GM23338 (cell line): ENCODE data around the gene ATP5PD. TPM values are rescaled to one million over a fixed set of nuclear protein-coding genes. Genes with fewer than 3 reads are reported as not detected.
A peak's percentile ranks its signal among the peaks of the same experiment; 100 is the strongest.

Experiments
- ATAC-seq: fragments of 200-7000 bp; cut with Tn5 transposase; 3 replicates; pipeline ENCODE4 v1.9.1; 2020
- DNase-seq: peaks from one replicate; pipeline ENCODE4 v3.0.0-alpha.2; 2015; ENCODE audit warnings: low spot score
- H2AFZ ChIP-seq: fragments of 200-600 bp; sonication (generic); 2 replicates; pipeline ENCODE4 v1.8.0; 2016; ENCODE audit warnings: antibody characterized with exemption, mild to moderate bottlenecking, moderate library complexity
- H3F3A ChIP-seq: fragments of 200-600 bp; sonication (generic); replicated peaks from 2 replicates; pipeline ENCODE4 v1.8.0; 2017; ENCODE audit warnings: antibody characterized with exemption, mixed run types, low read depth
- H3K27ac ChIP-seq: fragments of 200-600 bp; sonication (generic); 2 replicates; pipeline ENCODE4 v1.6.1; 2016; ENCODE audit warnings: low read depth
- H3K27me3 ChIP-seq: fragments of 200-600 bp; sonication (generic); 2 replicates; pipeline ENCODE4 v1.8.0; 2016; ENCODE audit warnings: mild to moderate bottlenecking, mixed run types, moderate library complexity; ENCODE audit not compliant: insufficient read depth
- H3K36me3 ChIP-seq: fragments of 200-600 bp; sonication (generic); 2 replicates; pipeline ENCODE4 v1.8.0; 2016; ENCODE audit warnings: mild to moderate bottlenecking; ENCODE audit not compliant: insufficient read depth
- H3K4me1 ChIP-seq: fragments of 200-600 bp; sonication (generic); 2 replicates; pipeline ENCODE4 v1.8.0; 2016; ENCODE audit warnings: mild to moderate bottlenecking, moderate library complexity; ENCODE audit not compliant: insufficient read depth
- H3K4me2 ChIP-seq: fragments of 200-600 bp; sonication (generic); 2 replicates; pipeline ENCODE4 v1.7.1; 2017; ENCODE audit warnings: mixed run types
- H3K4me3 ChIP-seq: fragments of 200-600 bp; sonication (generic); 2 replicates; pipeline ENCODE4 v1.6.1; 2016; ENCODE audit warnings: mixed run types
- H3K79me2 ChIP-seq: fragments of 200-600 bp; sonication (generic); replicated peaks from 2 replicates; pipeline ENCODE4 v1.8.0; 2017; ENCODE audit warnings: mild to moderate bottlenecking; ENCODE audit not compliant: insufficient read depth
- H3K9me2 ChIP-seq: fragments of 200-600 bp; sonication (generic); 2 replicates; pipeline ENCODE4 v1.8.0; 2017; ENCODE audit not compliant: insufficient read depth
- H4K20me1 ChIP-seq: fragments of 200-600 bp; sonication (generic); replicated peaks from 2 replicates; pipeline ENCODE4 v1.8.0; 2017; ENCODE audit warnings: mild to moderate bottlenecking; ENCODE audit not compliant: insufficient read depth
- H3K27ac Mint-ChIP-seq: 2 replicates; pipeline ENCODE4 v1.8.0; 2020; ENCODE audit warnings: inconsistent platforms, mild to moderate bottlenecking, moderate library complexity, mixed read lengths
- H3K27me3 Mint-ChIP-seq: 3 replicates; pipeline ENCODE4 v1.8.0; 2022; ENCODE audit warnings: low read depth, mild to moderate bottlenecking, moderate library complexity, mixed read lengths, inconsistent platforms; ENCODE audit not compliant: insufficient read depth, poor library complexity
- H3K36me3 Mint-ChIP-seq: 3 replicates; pipeline ENCODE4 v1.8.0; 2021; ENCODE audit warnings: low read depth, mild to moderate bottlenecking, inconsistent platforms, moderate library complexity, mixed read lengths
- H3K4me1 Mint-ChIP-seq: 3 replicates; pipeline ENCODE4 v1.8.0; 2020; ENCODE audit warnings: mild to moderate bottlenecking, inconsistent platforms, mixed read lengths
- H3K4me3 Mint-ChIP-seq: 3 replicates; pipeline ENCODE4 v1.8.0; 2021; ENCODE audit warnings: moderate library complexity, mild to moderate bottlenecking, inconsistent platforms, mixed read lengths
- H3K9me3 Mint-ChIP-seq: 3 replicates; pipeline ENCODE4 v1.8.0; 2020; ENCODE audit warnings: moderate library complexity, mild to moderate bottlenecking, inconsistent platforms, mixed read lengths
- CREB1 ChIP-seq: fragments of 250-450 bp; sonication (Bioruptor Pico); IDR thresholded peaks from 2 replicates; pipeline ENCODE4 v1.5.0; 2020; ENCODE audit warnings: low read depth, mild to moderate bottlenecking, moderate library complexity
- CTCF ChIP-seq, 2 experiments: fragments of 200-600 bp in 1 of 2; sonication (generic) in 1 of 2; conservative IDR thresholded peaks; 2 replicates each; pipeline versions ENCODE4 v1.5.1 to v1.6.1; 2016 to 2017; ENCODE audit warnings: antibody characterized with exemption in 2 of 2, low read depth in 2 of 2, mild to moderate bottlenecking in 2 of 2, moderate library complexity in 1 of 2
- ETS1 ChIP-seq: IDR thresholded peaks from 2 replicates; pipeline ENCODE4 v1.6.1; 2016; ENCODE audit warnings: antibody characterized with exemption
- EZH2 ChIP-seq: fragments of 200-600 bp; sonication (generic); IDR thresholded peaks from one replicate; pipeline ENCODE4 v1.8.0; 2017; ENCODE audit warnings: antibody characterized with exemption, mild to moderate bottlenecking, low read depth; ENCODE audit not compliant: unreplicated experiment
- JUNB ChIP-seq: IDR thresholded peaks from one replicate; pipeline ENCODE4 v1.6.1; 2016; ENCODE audit warnings: antibody characterized with exemption; ENCODE audit not compliant: unreplicated experiment
- POLR2AphosphoS5 ChIP-seq: IDR thresholded peaks from 2 replicates; pipeline ENCODE4 v1.6.1; 2016; ENCODE audit warnings: antibody characterized with exemption, low read depth
- REST ChIP-seq: IDR thresholded peaks from one replicate; pipeline ENCODE4 v1.6.1; 2018; ENCODE audit warnings: antibody characterized with exemption; ENCODE audit not compliant: unreplicated experiment
- polyA plus RNA-seq: library from polyadenylated mRNA; unstranded; fragments of >200 nt; fragmentation: Nextera tagmentation; extraction: Ambion mirVana; gene quantifications from 2 replicates; pipeline ENCODE4 v1.2.1, GENCODE V29; 2016
- total RNA-seq: library from RNA; depleted of rRNA; stranded (reverse); fragments of >200 nt; shearing (Covaris generic); gene quantifications from 2 replicates; pipeline ENCODE4 v1.2.3, GENCODE V29; 2014

Gene ATP5PD
- total and polyA plus RNA-seq, 2 experiments from 2014 or later, result 244 to 1,144 TPM

- DNase-seq, result peak; percentile 69
- Histone ChIP-seq H3K4me1 (peaks cover 20% of the 10 kb centered on the region; the same call in 1 of the 2 replicates), H2AFZ (peak overlapping the region; percentile 99; the same call in 1 of the 2 replicates), H3K79me2 (no peaks in the 10 kb centered on the region), H3K27me3 (no peaks in the 10 kb centered on the region), H3K4me3 (peak overlapping the region; percentile 63), H3K27ac (no peak overlapping the region), H3K9me2 (no peaks in the 10 kb centered on the region), H3F3A (peaks cover 14% of the 10 kb centered on the region; the same call in 1 of the 2 replicates), H3K36me3 (no peaks in the 10 kb centered on the region), H3K4me2 (peak overlapping the region; percentile 92), H4K20me1 (no peaks in the 10 kb centered on the region)
- peaks cover 18% of the 10 kb centered on the region for H3K4me1 Mint-ChIP-seq
- 0 out of 2 replicates have a peak, but pooled peaks have one; percentile 18 for TF ChIP-seq POLR2AphosphoS5
- no peak for TF ChIP-seq EZH2
- no peak for TF ChIP-seq JUNB
- peak overlapping the region; percentile 63 for H3K4me3 Mint-ChIP-seq
- peak; percentile 61 for ATAC-seq
- H3K27ac Mint-ChIP-seq, result no peak overlapping the region
- H3K27me3 Mint-ChIP-seq, result peaks cover 15% of the 10 kb centered on the region
- H3K9me3 Mint-ChIP-seq, result no peaks in the 10 kb centered on the region
- no peaks in the 10 kb centered on the region for H3K36me3 Mint-ChIP-seq
These were observed 30.3 kb upstream of the ATP5PD start for GRCh38 chr17:75077072-75077495.

- no peaks in the 10 kb centered on the region for H3K79me2 ChIP-seq
- H3K4me2 ChIP-seq, result no peak overlapping the region
- Mint-ChIP-seq H3K27me3 (peaks cover 15% of the 10 kb centered on the region), H3K4me3 (no peak overlapping the region), H3K9me3 (no peaks in the 10 kb centered on the region), H3K4me1 (peaks cover 16% of the 10 kb centered on the region), H3K27ac (no peak overlapping the region), H3K36me3 (no peaks in the 10 kb centered on the region)
- no peak overlapping the region for H3K27ac ChIP-seq
- no peak for ATAC-seq
- H3F3A ChIP-seq, result peaks cover 14% of the 10 kb centered on the region; the same call in 1 of the 2 replicates
- H2AFZ ChIP-seq, result no peak overlapping the region
- H4K20me1 ChIP-seq, result no peaks in the 10 kb centered on the region
- H3K9me2 ChIP-seq, result no peaks in the 10 kb centered on the region
- no peak overlapping the region for H3K4me3 ChIP-seq
- H3K27me3 ChIP-seq, result no peaks in the 10 kb centered on the region
- no peak for DNase-seq
- H3K4me1 ChIP-seq, result peaks cover 20% of the 10 kb centered on the region; the same call in 1 of the 2 replicates
- no peaks in the 10 kb centered on the region for H3K36me3 ChIP-seq
- TF ChIP-seq ETS1, result no peak
- no peak for TF ChIP-seq CREB1 (CRISPR knock-in tag)
- TF ChIP-seq EZH2, result no peak
- no peak for TF ChIP-seq CTCF (conservative IDR thresholded peaks at IDR 0.05; ENCODE audit: low read depth in 2 of 2)
- no peak for TF ChIP-seq REST
These were observed 29.0 kb upstream of the ATP5PD start for GRCh38 chr17:75075597-75076336.
